Gastrocnemius medialis (tissue), 4 donors: ENCODE measurements around the gene ZNF608. TPM values are rescaled to one million over a fixed set of nuclear protein-coding genes. Genes with fewer than 3 reads are reported as not detected.

Experiments
- ATAC-seq, 2 donors: fragments of 150-250 bp; one replicate each; pipeline ENCODE4 v1.9.1; 2016
- DNase-seq, 2 donors: peaks; one replicate each; pipeline ENCODE4 v3.0.0-alpha.2; 2019
- H3K27ac ChIP-seq, 4 donors: fragments of 200-600 bp; sonication (generic); 1 replicate in 1 of 4; 2 replicates in 3 of 4; pipeline ENCODE4 v1.5.1; 2016 to 2018; ENCODE audit warnings: mild to moderate bottlenecking in 2 of 4, moderate library complexity in 1 of 4
- H3K27me3 ChIP-seq, 3 donors: fragments of 200-600 bp; sonication (generic) in 2 of 3; 1 replicate in 1 of 3; 2 replicates in 2 of 3; pipeline versions ENCODE4 v1.5.1 to v1.6.0; 2016 to 2019; ENCODE audit warnings: mild to moderate bottlenecking in 1 of 3, moderate library complexity in 1 of 3
- H3K36me3 ChIP-seq, 2 donors: fragments of 200-600 bp; sonication (generic) in 1 of 2; one replicate each; pipeline ENCODE4 v1.5.1; 2017 to 2018
- H3K4me1 ChIP-seq, 2 donors: fragments of 200-600 bp; sonication (generic) in 1 of 2; one replicate each; pipeline ENCODE4 v1.5.1; 2016 to 2017; ENCODE audit warnings: mild to moderate bottlenecking in 2 of 2
- H3K4me3 ChIP-seq, 4 donors: fragments of 200-600 bp; sonication (generic) in 3 of 4; 1 replicate in 1 of 4; 2 replicates in 3 of 4; pipeline ENCODE4 v1.5.1; 2016 to 2019; ENCODE audit warnings: mild to moderate bottlenecking in 2 of 4
- H3K9me3 ChIP-seq, 3 donors: fragments of 200-600 bp; sonication (generic) in 2 of 3; 1 replicate in 1 of 3; 2 replicates in 2 of 3; pipeline ENCODE4 v1.5.1; 2016 to 2019
- POLR2A ChIP-seq, 2 donors: fragments of 450-650 bp; IDR thresholded peaks; one replicate each; pipeline ENCODE4 v1.6.1; 2017; ENCODE audit warnings: antibody characterized with exemption in 2 of 2, mild to moderate bottlenecking in 2 of 2, moderate library complexity in 2 of 2
- in situ Hi-C, 4 donors: fragments of 200-750 bp; cut with MboI; loops; one replicate each; pipeline versions ENCODE4 v1.15.0 to v1.8.0; 2017; ENCODE audit warnings: low sequenced_read_pairs in 4 of 4
- intact Hi-C: fragments of 100-400 bp; cut with DNase I; formaldehyde crosslinking; loops from one replicate; pipeline ENCODE4 v1.15.1; 2023; ENCODE audit warnings: low total_unique reads
- total RNA-seq, 4 donors: library from RNA; depleted of rRNA; stranded (reverse); fragments of >200 nt; gene quantifications; one replicate each; pipeline versions ENCODE4 v1.1.0 to v1.2.3, GENCODE V29; 2016
- TF ChIP-seq, protein P1 (sequence below), 5 experiments: fragments of 450-650 bp in 3 of 5; fragments of 200-600 bp in 2 of 5; sonication (generic) in 2 of 5; IDR thresholded peaks in 4 of 5; conservative IDR thresholded peaks in 1 of 5; 1 replicate in 4 of 5; 2 replicates in 1 of 5; pipeline ENCODE4 v1.5.1; 2016 to 2019; ENCODE audit warnings: antibody characterized with exemption in 5 of 5, mild to moderate bottlenecking in 3 of 5, moderate library complexity in 3 of 5

Gene ZNF608
- total RNA-seq, 4 donors from 2014 or later = 7.3 to 27.4 (median 17.5) TPM

DNA sequence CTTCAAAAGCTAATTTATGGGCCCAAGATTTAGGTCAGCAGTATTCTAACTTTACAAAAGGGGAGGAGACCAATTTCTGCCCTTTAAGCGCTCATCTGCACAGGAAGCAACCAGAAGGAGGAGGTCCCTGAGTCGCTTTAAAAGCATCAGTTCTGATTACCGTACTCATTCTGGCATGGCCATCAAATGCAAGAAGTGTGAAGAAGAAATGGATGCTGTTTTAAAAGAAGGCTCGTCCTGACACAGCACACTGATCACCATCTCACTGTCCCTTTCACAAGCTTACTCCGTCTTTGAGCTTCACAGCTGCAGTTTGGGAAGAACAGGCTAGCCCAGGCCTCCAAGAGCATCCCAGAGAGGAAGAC, 17.5 kb downstream of the ZNF608 start:
- H3K27me3 ChIP-seq = no peaks in the 10 kb centered on the region
- intact Hi-C loops = no loop called here
- H3K9me3 ChIP-seq = no peaks in the 10 kb centered on the region
- TF ChIP-seq, protein P1, sequence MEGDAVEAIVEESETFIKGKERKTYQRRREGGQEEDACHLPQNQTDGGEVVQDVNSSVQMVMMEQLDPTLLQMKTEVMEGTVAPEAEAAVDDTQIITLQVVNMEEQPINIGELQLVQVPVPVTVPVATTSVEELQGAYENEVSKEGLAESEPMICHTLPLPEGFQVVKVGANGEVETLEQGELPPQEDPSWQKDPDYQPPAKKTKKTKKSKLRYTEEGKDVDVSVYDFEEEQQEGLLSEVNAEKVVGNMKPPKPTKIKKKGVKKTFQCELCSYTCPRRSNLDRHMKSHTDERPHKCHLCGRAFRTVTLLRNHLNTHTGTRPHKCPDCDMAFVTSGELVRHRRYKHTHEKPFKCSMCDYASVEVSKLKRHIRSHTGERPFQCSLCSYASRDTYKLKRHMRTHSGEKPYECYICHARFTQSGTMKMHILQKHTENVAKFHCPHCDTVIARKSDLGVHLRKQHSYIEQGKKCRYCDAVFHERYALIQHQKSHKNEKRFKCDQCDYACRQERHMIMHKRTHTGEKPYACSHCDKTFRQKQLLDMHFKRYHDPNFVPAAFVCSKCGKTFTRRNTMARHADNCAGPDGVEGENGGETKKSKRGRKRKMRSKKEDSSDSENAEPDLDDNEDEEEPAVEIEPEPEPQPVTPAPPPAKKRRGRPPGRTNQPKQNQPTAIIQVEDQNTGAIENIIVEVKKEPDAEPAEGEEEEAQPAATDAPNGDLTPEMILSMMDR (IDR thresholded peaks at IDR 0.05 in 4 of 5, conservative IDR thresholded peaks at IDR 0.05 in 1 of 5) = no peak
- TF ChIP-seq POLR2A (IDR thresholded peaks at IDR 0.05) = no peak
- no peak overlapping the region for H3K4me3 ChIP-seq
- peaks cover 10 to 27% of the 10 kb centered on the region in 2 donors for H3K4me1 ChIP-seq
- DNase-seq (no peak), ATAC-seq (no peak)
- in situ Hi-C loops = loop anchor here in 1 of 4 donors (25.0 kb wide), 2 partner anchors 192 to 758 kb away; no protein-coding TSS in a partner anchor
- no peak overlapping the region for H3K27ac ChIP-seq
- no peaks in the 10 kb centered on the region for H3K36me3 ChIP-seq

DNA sequence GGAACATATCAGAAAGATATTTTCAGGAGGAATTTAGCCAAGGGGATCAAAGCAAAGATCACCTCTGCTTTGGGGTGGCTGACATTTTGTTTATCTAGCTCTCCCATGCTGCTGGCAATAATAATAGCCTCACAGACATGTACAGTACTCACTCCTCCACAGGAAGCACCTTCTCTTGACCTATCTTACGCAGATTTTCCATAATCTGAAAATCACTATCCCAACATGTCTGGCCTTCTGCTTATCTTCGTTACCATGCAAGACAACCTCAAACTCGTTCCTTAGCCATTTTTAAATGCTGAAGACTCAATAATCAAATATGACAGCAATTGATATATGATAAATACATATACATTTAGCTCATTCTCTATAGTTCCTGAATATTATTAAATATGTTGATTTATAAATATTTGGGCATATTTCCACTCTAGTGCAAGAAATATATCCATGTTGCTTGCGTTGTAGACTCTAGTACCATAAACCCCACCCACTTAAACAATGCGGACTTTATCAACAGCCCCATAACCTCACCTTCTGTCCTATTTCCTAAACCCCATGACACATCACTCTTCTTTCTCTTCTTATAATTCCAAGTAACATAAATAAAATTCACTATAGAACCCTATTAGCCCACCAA, 18.0 kb downstream of the ZNF608 start:
- in situ Hi-C loops (loop anchor here in 1 of 4 donors (25.0 kb wide), 2 partner anchors 191 to 759 kb away; no protein-coding TSS in a partner anchor), intact Hi-C loops (no loop called here)
- Histone ChIP-seq H3K27me3 (no peaks in the 10 kb centered on the region), H3K27ac (no peak overlapping the region), H3K4me1 (peaks cover 10 to 26% of the 10 kb centered on the region in 2 donors), H3K36me3 (no peaks in the 10 kb centered on the region), H3K9me3 (no peaks in the 10 kb centered on the region), H3K4me3 (no peak overlapping the region)
- no peak for TF ChIP-seq POLR2A (IDR thresholded peaks at IDR 0.05)
- TF ChIP-seq, protein P1 (IDR thresholded peaks at IDR 0.05 in 4 of 5, conservative IDR thresholded peaks at IDR 0.05 in 1 of 5) = no peak
- ATAC-seq = no peak
- no peak for DNase-seq

DNA sequence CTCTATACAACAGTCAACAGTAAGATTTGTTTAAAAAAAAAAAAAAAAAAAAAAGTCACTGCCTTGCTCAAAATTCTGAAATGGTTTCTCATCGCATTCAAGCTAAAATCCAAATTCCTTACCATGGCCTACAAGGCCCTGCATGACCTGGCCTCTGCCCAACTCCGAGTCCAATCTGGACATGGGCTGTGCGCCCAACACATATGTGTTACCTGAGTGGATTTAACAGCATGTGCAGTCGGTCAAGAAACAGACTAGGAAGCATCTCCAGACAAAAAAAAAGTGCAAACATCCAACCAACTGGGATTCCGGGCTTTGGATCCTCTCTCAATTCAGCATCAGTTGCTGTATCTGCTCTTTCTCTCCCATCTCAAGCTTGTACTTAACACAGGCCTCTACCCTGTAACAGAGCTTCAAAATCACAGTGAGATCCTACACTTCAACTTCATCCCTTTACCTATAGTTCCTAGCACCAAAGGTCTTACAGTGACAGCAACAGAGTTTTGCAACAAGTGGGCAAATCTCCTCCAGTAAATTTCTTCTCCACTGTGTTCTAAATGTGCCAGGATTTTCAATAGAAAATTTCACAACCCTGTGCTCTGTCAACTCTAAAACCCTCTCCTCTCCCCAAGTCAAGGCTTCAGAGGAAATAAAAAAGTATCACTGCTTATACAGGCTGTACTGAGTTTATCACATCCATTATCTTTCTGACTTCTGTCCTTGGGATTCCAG, 19.6 kb downstream of the ZNF608 start:
- ATAC-seq = no peak
- in situ Hi-C loops = loop anchor here in 1 of 4 donors (25.0 kb wide), 2 partner anchors 189 to 761 kb away; no protein-coding TSS in a partner anchor
- TF ChIP-seq, protein P1 (IDR thresholded peaks at IDR 0.05 in 4 of 5, conservative IDR thresholded peaks at IDR 0.05 in 1 of 5) = no peak
- no peak for TF ChIP-seq POLR2A (IDR thresholded peaks at IDR 0.05)

DNA sequence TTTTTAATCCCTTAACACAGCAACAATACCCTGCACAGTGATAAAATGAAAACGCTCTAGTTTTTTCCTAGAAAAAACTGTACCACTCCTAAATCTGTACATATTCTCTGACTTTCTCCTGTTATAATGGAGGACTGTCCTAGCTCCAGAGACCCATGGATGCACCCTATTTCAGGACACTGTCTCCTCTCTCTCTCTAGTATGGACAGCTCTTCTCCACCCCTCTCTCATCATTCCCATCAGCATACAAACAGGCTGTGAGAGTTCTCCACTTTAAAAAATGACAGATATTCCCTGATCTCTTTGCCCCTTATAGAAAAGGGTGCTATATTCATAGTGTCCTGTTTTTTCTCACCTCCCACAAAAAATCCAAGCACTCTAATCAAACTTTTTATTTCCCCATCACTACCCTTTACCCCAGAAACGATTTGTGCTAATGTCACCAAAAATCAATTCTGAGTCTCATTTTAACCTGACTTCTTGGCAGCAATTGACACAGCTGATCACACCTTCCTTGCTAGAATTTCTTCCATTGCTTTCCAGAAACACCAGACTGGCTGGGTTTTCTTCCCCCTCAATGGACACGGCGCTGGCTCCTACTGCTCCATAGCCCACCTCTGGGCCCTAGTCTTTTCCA, 20.7 kb downstream of the ZNF608 start:
- H3K27ac ChIP-seq = no peak overlapping the region
- intact Hi-C loops = no loop called here
- in situ Hi-C loops = loop anchor here in 1 of 4 donors (25.0 kb wide), 2 partner anchors 188 to 762 kb away; no protein-coding TSS in a partner anchor
- H3K4me3 ChIP-seq = no peak overlapping the region
- DNase-seq = no peak
- TF ChIP-seq, protein P1 (IDR thresholded peaks at IDR 0.05 in 4 of 5, conservative IDR thresholded peaks at IDR 0.05 in 1 of 5) = no peak
- no peak for TF ChIP-seq POLR2A (IDR thresholded peaks at IDR 0.05)
- no peaks in the 10 kb centered on the region for H3K9me3 ChIP-seq
- peaks cover 14 to 25% of the 10 kb centered on the region in 2 donors for H3K4me1 ChIP-seq
- ATAC-seq = no peak
- H3K36me3 ChIP-seq = no peaks in the 10 kb centered on the region
- H3K27me3 ChIP-seq = no peaks in the 10 kb centered on the region

More for the DNA sequence above, 19.6 kb downstream of the ZNF608 start:
- no peak for DNase-seq
- Histone ChIP-seq H3K4me1 (peaks cover 6 to 20% of the 10 kb centered on the region in 2 donors), H3K27ac (no peak overlapping the region), H3K27me3 (no peaks in the 10 kb centered on the region), H3K36me3 (no peaks in the 10 kb centered on the region), H3K4me3 (no peak overlapping the region), H3K9me3 (no peaks in the 10 kb centered on the region)
- intact Hi-C loops = no loop called here
